Measurements from ENCODE around the gene NBEAL2.

- TF ChIP-seq L3MBTL2 (conservative IDR thresholded peaks at IDR 0.05) (no peak), ARNT (IDR thresholded peaks at IDR 0.05) (no peak), BHLHE40 (IDR thresholded peaks at IDR 0.05; ENCODE audit: borderline replicate concordance) (no peak), ZNF384 (IDR thresholded peaks at IDR 0.05) (no peak)
Observed at GRCh38 chr3:46982546-46982945, 3.1 kb downstream of the NBEAL2 start.

All from HEK293T (cell line).